Ovary (tissue), 9 donors: ENCODE measurements around the gene COL6A3. TPM values are rescaled to one million over a fixed set of nuclear protein-coding genes. Genes with fewer than 3 reads are reported as not detected.

Experiments
- DNase-seq, 5 donors: peaks; one replicate each; pipeline ENCODE4 v3.0.0-alpha.2; 2019 to 2020
- H3K27ac ChIP-seq, 2 donors: fragments of 200-600 bp; one replicate each; pipeline versions ENCODE4 v1.5.1 to v1.8.0; 2019 to 2022
- H3K27me3 ChIP-seq: fragments of 200-600 bp; one replicate; pipeline ENCODE4 v1.8.0; 2022
- H3K36me3 ChIP-seq: fragments of 200-600 bp; sonication (generic); one replicate; pipeline ENCODE4 v1.5.1; 2019
- H3K4me1 ChIP-seq: one replicate; pipeline ENCODE4 v1.8.1; 2013; ENCODE audit warnings: mild to moderate bottlenecking, moderate library complexity; ENCODE audit not compliant: insufficient read depth
- H3K4me3 ChIP-seq: fragments of 200-600 bp; sonication (generic); one replicate; pipeline ENCODE4 v1.5.1; 2017
- H3K9me3 ChIP-seq, 2 donors: fragments of 200-600 bp in 1 of 2; sonication (generic) in 1 of 2; one replicate each; pipeline versions ENCODE4 v1.5.1 to v1.8.1; 2013 to 2019; ENCODE audit warnings: mild to moderate bottlenecking in 1 of 2, moderate library complexity in 1 of 2
- CTCF ChIP-seq, 3 donors: fragments of 450-650 bp in 2 of 3; fragments of 200-600 bp in 1 of 3; IDR thresholded peaks; one replicate each; pipeline versions ENCODE4 v1.5.1 to v1.8.0; 2016 to 2022; ENCODE audit warnings: antibody characterized with exemption in 3 of 3, mild to moderate bottlenecking in 1 of 3
- EP300 ChIP-seq: sonication (generic); formaldehyde crosslinking; IDR thresholded peaks from one replicate; pipeline ENCODE4 v1.6.1; 2017; ENCODE audit warnings: antibody characterized with exemption
- POLR2A ChIP-seq: fragments of 450-650 bp; IDR thresholded peaks from one replicate; pipeline ENCODE4 v1.6.1; 2017; ENCODE audit warnings: antibody characterized with exemption, mild to moderate bottlenecking, moderate library complexity
- WGBS, 3 donors: extraction: QIAGEN DNeasy Blood & Tissue Kit in 1 of 3; methylation state at CpG; one replicate each; pipeline versions ENCODE4 v1.1.5 to v1.1.7; 2013 to 2017; 5-methylcytosine and 5-hydroxymethylcytosine counted together
- intact Hi-C, 4 donors: fragments of 100-400 bp; cut with DNase I; formaldehyde crosslinking; loops; one replicate each; pipeline versions ENCODE4 v1.11.0 to v1.15.1; 2022 to 2023
- polyA plus RNA-seq, 2 donors: library from polyadenylated mRNA; stranded (reverse); fragments of 200-250 nt in 1 of 2; fragments of 350-450 nt in 1 of 2; fragmentation: Illumina TruSeq in 1 of 2; extraction: RNeasy Lipid Tissue Mini Kit (QIAGEN cat#74804) in 1 of 2; gene quantifications; one replicate each; pipeline ENCODE4 v1.2.3, GENCODE V29; 2013 to 2014
- total RNA-seq, 7 donors: library from RNA; depleted of rRNA in 2 of 7; stranded (reverse); fragments of >200 nt in 2 of 7; fragmentation: NEBNext Ultra II Directional in 3 of 7; extraction: Animal tissue kit (Norgen Biotek cat#: 25700) in 3 of 7; gene quantifications; one replicate each; pipeline versions ENCODE4 v1.1.0 to v1.2.4, GENCODE V29; 2016 to 2023
- donor health status: DM: no; HTN: no; CAD: no; lungs with moderate emphysema.
- donor health status: DM: no; HTN: no; CAD: no.
- donor health status: Bipolar disorder and iron deficiency.
- donor health status: DM: yes; HTN: yes; CAD: no.
- donor health status: DM: no; HTN: no; CAD: no.
- donor health status: DM: yes; HTN: yes; CAD: no.

Gene COL6A3
- total and polyA plus RNA-seq, 9 donors, result 105 to 520 (median 378) TPM

- H3K36me3 ChIP-seq, result no peaks in the 10 kb centered on the region
- H3K27ac ChIP-seq, result peak overlapping the region in 1 of 2 donors; percentile 92
- WGBS, 3 donors, result 85 to 91% (median 87%) methylated on average over 7 of the region's 7 CpGs
- no peaks in the 10 kb centered on the region for H3K27me3 ChIP-seq
- H3K4me1 ChIP-seq, result peaks cover 6% of the 10 kb centered on the region
- no peak for TF ChIP-seq EP300
- no peak for TF ChIP-seq POLR2A
- TF ChIP-seq CTCF (IDR thresholded peaks at IDR 0.05), result no peak
- intact Hi-C loops, result no loop called here
- H3K4me3 ChIP-seq, result no peak overlapping the region
- DNase-seq, result no peak
- no peaks in the 10 kb centered on the region for H3K9me3 ChIP-seq
Measured at GRCh38 chr2:237289139-237289538, 124.8 kb downstream of the COL6A3 start.

GRCh38 chr2:237287872-237288271, 126.1 kb downstream of the COL6A3 start:
- no peak for TF ChIP-seq POLR2A
- TF ChIP-seq EP300, result no peak
- TF ChIP-seq CTCF (IDR thresholded peaks at IDR 0.05), result no peak

GRCh38 chr2:237283131-237283928, 130.6 kb downstream of the COL6A3 start:
- TF ChIP-seq POLR2A, result no peak
- no peak for TF ChIP-seq EP300
- TF ChIP-seq CTCF (IDR thresholded peaks at IDR 0.05), result no peak
- no peak overlapping the region for H3K27ac ChIP-seq

More at GRCh38 chr2:237287872-237288271, 126.1 kb downstream of the COL6A3 start:
- DNase-seq, result no peak
- intact Hi-C loops, result no loop called here
- WGBS, 3 donors, result 50 to 70% (median 61%) methylated on average over 1 of the region's 1 CpG
- no peaks in the 10 kb centered on the region for H3K27me3 ChIP-seq
- H3K9me3 ChIP-seq, result no peaks in the 10 kb centered on the region
- H3K4me1 ChIP-seq, result peaks cover 6% of the 10 kb centered on the region
- no peak overlapping the region for H3K4me3 ChIP-seq
- no peak overlapping the region for H3K27ac ChIP-seq
- H3K36me3 ChIP-seq, result no peaks in the 10 kb centered on the region

GRCh38 chr2:237282568-237283128, 131.3 kb downstream of the COL6A3 start:
- H3K9me3 ChIP-seq, result no peaks in the 10 kb centered on the region
- H3K27me3 ChIP-seq, result no peaks in the 10 kb centered on the region
- peaks cover 2% of the 10 kb centered on the region for H3K4me1 ChIP-seq
- TF ChIP-seq POLR2A, result no peak
- no peak for TF ChIP-seq EP300
- no peak for TF ChIP-seq CTCF (IDR thresholded peaks at IDR 0.05)
- intact Hi-C loops, result no loop called here
- H3K4me3 ChIP-seq, result no peak overlapping the region
- no peak overlapping the region for H3K27ac ChIP-seq
- no peaks in the 10 kb centered on the region for H3K36me3 ChIP-seq
- 61 to 89% (median 70%) methylated on average over 1 of the region's 1 CpG for WGBS, 3 donors
- DNase-seq, result no peak

More at GRCh38 chr2:237283131-237283928, 130.6 kb downstream of the COL6A3 start:
- no peaks in the 10 kb centered on the region for H3K27me3 ChIP-seq
- peaks cover 2% of the 10 kb centered on the region for H3K4me1 ChIP-seq
- intact Hi-C loops, result no loop called here
- no peaks in the 10 kb centered on the region for H3K9me3 ChIP-seq
- no peaks in the 10 kb centered on the region for H3K36me3 ChIP-seq
- no peak overlapping the region for H3K4me3 ChIP-seq
- no peak for DNase-seq
- WGBS, 3 donors, result 61 to 75% (median 73%) methylated on average over 4 of the region's 4 CpGs
